Pons (tissue), 1 donor: Measurements from ENCODE around the gene AARSD1.
"Not testable (repeated sequence)": the region's sequence is repeated elsewhere in the genome, so short reads cannot be mapped to it uniquely, and the experiment has no call there.

Experiments
- DNase-seq: peaks from one replicate; pipeline ENCODE4 v3.0.0-alpha.2; 2016; ENCODE audit warnings: low spot score

AARSD1 gene

GRCh38 chr17:42980766-42981397 is 16.6 kb upstream of the AARSD1 start:
- DNase-seq: no peak

GRCh38 chr17:42980274-42980765 is 16.1 kb upstream of the AARSD1 start, which contains the start of gene RUNDC1:
TSS of gene RUNDC1 (plus strand) at chr17:42980565. CDS start at chr17:42980577, 12 bp downstream.
- DNase-seq: peak; percentile 77

- DNase-seq: no peak
Observed at GRCh38 chr17:42979511-42980273, 15.4 kb upstream of the AARSD1 start, which contains the start of gene PTGES3L. TSS of gene PTGES3L (minus strand) at chr17:42980080. CDS start at chr17:42980053, 27 bp downstream.

- not testable (repeated sequence) for DNase-seq
Observed at GRCh38 chr17:42975701-42976100, 11.4 kb upstream of the AARSD1 start.

- DNase-seq: no peak
Observed at GRCh38 chr17:42975265-42975664, 11.0 kb upstream of the AARSD1 start.

GRCh38 chr17:42973323-42973722 is 9.1 kb upstream of the AARSD1 start:
- DNase-seq: not testable (repeated sequence)

- DNase-seq: no peak
Observed at GRCh38 chr17:42971589-42971988, 7.3 kb upstream of the AARSD1 start.

- DNase-seq: no peak
Observed at GRCh38 chr17:42969001-42969581, 4.8 kb upstream of the AARSD1 start.

GRCh38 chr17:42967925-42968324 is 3.7 kb upstream of the AARSD1 start:
- no peak for DNase-seq

- DNase-seq: no peak
Observed at GRCh38 chr17:42953669-42954068, 10.6 kb downstream of the AARSD1 start.

GRCh38 chr17:42950044-42950783 is 14.0 kb downstream of the AARSD1 start:
- no peak for DNase-seq

- DNase-seq: no peak
Observed at GRCh38 chr17:42946812-42947211, 17.4 kb downstream of the AARSD1 start.

GRCh38 chr17:42944211-42944610 is 20.0 kb downstream of the AARSD1 start:
- no peak for DNase-seq

GRCh38 chr17:42937712-42938596 is 26.3 kb downstream of the AARSD1 start:
- DNase-seq: peak; percentile 48

- no peak for DNase-seq
Observed at GRCh38 chr17:42929497-42929844, 34.8 kb downstream of the AARSD1 start.

- DNase-seq: peak; percentile 32
Observed at GRCh38 chr17:42928714-42929496, 35.3 kb downstream of the AARSD1 start.

GRCh38 chr17:42924891-42925290 is 39.4 kb downstream of the AARSD1 start:
- DNase-seq: no peak

GRCh38 chr17:42923472-42923871 is 40.8 kb downstream of the AARSD1 start:
- DNase-seq: not testable (repeated sequence)

- DNase-seq: no peak
Observed at GRCh38 chr17:42922294-42922693, 42.0 kb downstream of the AARSD1 start.

- DNase-seq: no peak
Observed at GRCh38 chr17:42920922-42921321, 43.3 kb downstream of the AARSD1 start.
